Astrocyte of the cerebellum (primary cell): ENCODE data around the gene MRPL37.
"Not testable (repeated sequence)": the region's sequence is repeated elsewhere in the genome, so short reads cannot be mapped to it uniquely, and the experiment has no call there.

Source experiments
- DNase-seq: peaks from one replicate; pipeline ENCODE4 v3.0.0-alpha.2; 2011; ENCODE audit warnings: low read depth
- H3K4me3 ChIP-seq: 2 replicates; pipeline ENCODE4 v1.5.1; 2011; ENCODE audit warnings: mild to moderate bottlenecking, low read depth, low read length, moderate library complexity
- in situ Hi-C: cut with HindIII; loops from 2 replicates; pipeline ENCODE4 v1.10.0; 2017; ENCODE audit warnings: low sequenced_read_pairs
- TF ChIP-seq, protein P1 (sequence below): IDR thresholded peaks from 2 replicates; pipeline ENCODE4 v1.5.1; 2012; ENCODE audit warnings: low read length, low read depth, moderate library complexity, mild to moderate bottlenecking; ENCODE audit errors: missing control alignments

The MRPL37 gene

DNA sequence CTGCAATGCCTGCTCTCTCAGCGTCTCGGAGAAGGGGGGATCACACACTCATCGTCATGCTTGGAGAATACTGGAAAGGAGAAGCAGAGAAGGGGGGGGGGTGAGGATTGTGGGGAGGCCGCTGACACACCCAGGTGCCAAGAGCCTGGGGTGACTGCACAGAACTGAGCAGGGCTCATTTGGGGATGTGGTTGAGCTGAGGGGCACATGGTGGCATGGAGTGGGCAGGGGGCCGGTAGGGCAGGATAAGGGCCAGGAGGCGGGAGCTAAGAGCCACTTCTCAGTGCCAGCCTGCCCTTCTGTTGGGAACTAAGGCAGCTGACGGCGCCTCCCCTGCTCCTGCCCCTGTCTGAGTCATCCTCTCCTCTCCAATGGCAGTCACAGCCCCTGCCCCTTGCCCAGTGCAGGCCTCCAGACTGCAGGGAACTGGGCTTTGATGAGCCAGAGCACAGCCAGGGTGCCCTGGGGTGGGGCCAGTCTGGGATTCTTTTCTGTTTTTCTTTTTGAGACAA lies 27.2 kb downstream of the MRPL37 start:
- H3K4me3 ChIP-seq: no peak overlapping the region
- TF ChIP-seq, protein P1, sequence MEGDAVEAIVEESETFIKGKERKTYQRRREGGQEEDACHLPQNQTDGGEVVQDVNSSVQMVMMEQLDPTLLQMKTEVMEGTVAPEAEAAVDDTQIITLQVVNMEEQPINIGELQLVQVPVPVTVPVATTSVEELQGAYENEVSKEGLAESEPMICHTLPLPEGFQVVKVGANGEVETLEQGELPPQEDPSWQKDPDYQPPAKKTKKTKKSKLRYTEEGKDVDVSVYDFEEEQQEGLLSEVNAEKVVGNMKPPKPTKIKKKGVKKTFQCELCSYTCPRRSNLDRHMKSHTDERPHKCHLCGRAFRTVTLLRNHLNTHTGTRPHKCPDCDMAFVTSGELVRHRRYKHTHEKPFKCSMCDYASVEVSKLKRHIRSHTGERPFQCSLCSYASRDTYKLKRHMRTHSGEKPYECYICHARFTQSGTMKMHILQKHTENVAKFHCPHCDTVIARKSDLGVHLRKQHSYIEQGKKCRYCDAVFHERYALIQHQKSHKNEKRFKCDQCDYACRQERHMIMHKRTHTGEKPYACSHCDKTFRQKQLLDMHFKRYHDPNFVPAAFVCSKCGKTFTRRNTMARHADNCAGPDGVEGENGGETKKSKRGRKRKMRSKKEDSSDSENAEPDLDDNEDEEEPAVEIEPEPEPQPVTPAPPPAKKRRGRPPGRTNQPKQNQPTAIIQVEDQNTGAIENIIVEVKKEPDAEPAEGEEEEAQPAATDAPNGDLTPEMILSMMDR: no peak
- no peak for DNase-seq
- in situ Hi-C loops: no loop called here

DNA sequence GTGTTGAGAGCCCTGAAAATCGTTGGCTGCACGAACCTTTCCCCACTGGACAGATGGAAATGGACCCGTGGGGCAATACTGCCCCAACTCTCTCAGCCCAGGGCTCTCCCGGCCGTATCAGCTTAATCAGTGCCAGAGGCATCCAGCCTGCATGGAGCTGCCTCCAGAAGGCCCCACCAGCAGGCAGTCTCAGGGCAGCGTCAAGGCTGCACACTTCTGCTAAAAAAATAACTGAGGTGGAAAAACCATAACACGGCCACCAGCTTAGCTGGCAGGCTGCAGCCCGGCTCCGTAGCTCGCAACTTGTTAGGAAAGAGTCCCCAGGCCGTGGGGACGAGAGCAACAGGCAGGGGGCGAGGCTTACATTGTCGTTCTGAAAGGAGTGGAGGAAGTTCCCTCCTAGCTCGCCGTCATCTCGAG lies 27.9 kb downstream of the MRPL37 start:
- TF ChIP-seq, protein P1: no peak
- in situ Hi-C loops: no loop called here

DNA sequence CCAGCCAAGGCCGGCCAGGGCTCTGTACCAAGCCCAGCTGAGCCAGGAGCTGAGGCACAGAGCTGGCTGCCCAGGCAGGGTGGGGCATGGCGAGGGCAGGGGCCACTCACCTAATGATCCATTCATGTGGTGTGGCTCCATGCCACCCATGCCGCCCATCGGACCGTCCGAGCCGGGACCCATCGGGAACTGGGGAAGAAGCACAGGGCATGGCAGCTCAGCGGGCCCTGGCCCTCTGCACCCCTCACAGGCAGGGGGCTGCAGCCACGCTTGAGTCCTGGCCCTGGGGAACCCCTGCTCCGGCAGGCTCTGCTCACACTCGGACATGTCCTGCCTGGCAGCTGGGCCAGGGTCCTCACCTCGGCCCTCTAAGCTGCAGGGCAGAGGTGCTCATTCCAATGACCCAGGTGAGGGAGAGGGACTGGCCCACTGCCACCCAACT lies 28.7 kb downstream of the MRPL37 start:
- no peak for DNase-seq
- H3K4me3 ChIP-seq: no peak overlapping the region
- TF ChIP-seq, protein P1: no peak
- in situ Hi-C loops: no loop called here

More for the DNA sequence above, 27.9 kb downstream of the MRPL37 start:
- no peak for DNase-seq
- no peak overlapping the region for H3K4me3 ChIP-seq

GRCh38 chr1:54229281-54229891 lies 29.4 kb downstream of the MRPL37 start:
- in situ Hi-C loops: no loop called here
- TF ChIP-seq, protein P1: no peak
- H3K4me3 ChIP-seq: no peak overlapping the region
- no peak for DNase-seq

DNA sequence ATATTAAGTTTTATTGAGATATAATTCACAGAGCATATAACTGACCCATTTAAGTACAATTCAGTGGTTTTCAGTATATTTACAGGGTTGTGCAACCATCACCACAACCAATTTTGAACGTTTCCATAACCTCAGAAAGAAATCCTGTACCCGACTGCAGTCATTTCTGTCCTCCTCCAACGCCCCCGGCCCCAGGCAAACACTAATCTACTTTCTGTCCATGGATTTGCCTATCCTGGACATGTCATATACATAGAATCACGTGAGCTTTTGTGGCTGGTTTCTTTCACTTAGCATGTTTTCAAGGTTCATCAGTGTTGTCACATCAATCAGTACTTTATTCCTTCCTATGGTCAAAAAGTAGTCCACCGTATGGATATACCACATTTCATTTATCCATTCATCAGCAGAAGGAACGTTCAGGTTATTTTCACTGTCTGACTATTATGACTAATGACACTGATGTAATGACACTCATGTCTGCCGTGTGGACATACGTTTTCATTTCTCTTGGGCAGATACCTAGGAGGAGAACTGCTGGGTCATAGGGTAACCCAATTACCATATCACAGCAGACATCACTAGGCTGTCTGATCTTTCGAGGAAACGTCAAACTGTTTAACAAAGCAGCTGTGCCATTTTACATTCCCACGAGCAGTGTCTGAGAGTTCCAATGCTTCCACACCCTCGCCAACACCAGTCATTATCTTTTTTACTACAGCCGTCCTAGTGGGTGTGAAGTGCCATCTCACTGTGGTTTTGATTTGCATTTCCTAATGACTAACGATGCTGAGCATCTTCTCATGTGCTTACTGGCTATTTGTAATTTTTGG lies 30.8 kb downstream of the MRPL37 start:
- TF ChIP-seq, protein P1: no peak
- no peak for DNase-seq
- in situ Hi-C loops: no loop called here

DNA sequence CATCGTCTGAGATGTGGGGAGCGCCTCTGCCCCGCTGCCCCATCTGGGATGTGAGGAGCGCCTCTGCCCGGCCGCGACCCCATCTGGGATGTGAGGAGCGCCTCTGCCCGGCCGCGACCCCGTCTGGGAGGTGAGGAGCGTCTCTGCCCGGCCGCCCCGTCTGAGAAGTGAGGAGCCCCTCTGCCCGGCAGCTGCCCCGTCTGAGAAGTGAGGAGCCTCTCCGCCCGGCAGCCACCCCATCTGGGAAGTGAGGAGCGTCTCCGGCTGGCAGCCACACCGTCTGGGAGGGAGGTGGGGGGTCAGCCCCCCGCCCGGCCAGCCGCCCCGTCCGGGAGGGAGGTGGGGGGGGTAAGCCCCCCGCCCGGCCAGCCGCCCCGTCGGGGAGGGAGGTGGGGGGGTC lies 33.2 kb downstream of the MRPL37 start:
- H3K4me3 ChIP-seq, DNase-seq, in situ Hi-C loops: not testable (repeated sequence)

More for the DNA sequence above, 30.8 kb downstream of the MRPL37 start:
- no peak overlapping the region for H3K4me3 ChIP-seq

GRCh38 chr1:54234284-54234683 lies 34.3 kb downstream of the MRPL37 start:
- TF ChIP-seq, protein P1: no peak
- in situ Hi-C loops: no loop called here
- DNase-seq: no peak
- H3K4me3 ChIP-seq: no peak overlapping the region
